ENCODE measurements around the gene YWHAB. TPM values are rescaled to one million over a fixed set of nuclear protein-coding genes. Genes with fewer than 3 reads are reported as not detected.

Gene YWHAB
- total and polyA plus RNA-seq, 4 experiments from 2014 or later: 245 to 616 (median 408) TPM

GRCh38 chr20:44956410-44956809, 70.9 kb downstream of the YWHAB start:
- POLR2A ChIA-PET (ENCODE audit: partially characterized antibody): interaction anchor here (1.3 to 7.9 kb wide), 2 partner anchors 10 to 22 kb away, joined by 3 to 78 read pairs; partner anchors contain the start of gene STK4
- Mint-ChIP-seq H3K4me3 (no peak overlapping the region), H3K36me3 (peaks cover 51 to 53% of the 10 kb centered on the region in 2 donors), H3K4me1 (peaks cover 41 to 51% (median 48%) of the 10 kb centered on the region in 4 donors), H3K27ac (peak overlapping the region in 2 of 7 donors; percentile 2 to 8), H3K27me3 (no peaks in the 10 kb centered on the region), H3K9me3 (no peaks in the 10 kb centered on the region)
- peaks cover 26% of the 10 kb centered on the region for H3K4me1 ChIP-seq (ENCODE audit: insufficient read depth, low read length)
- H3K36me3 ChIP-seq (ENCODE audit: insufficient read depth, low read length): peaks cover 44% of the 10 kb centered on the region
- H3K4me3 ChIP-seq (ENCODE audit: low read length in 2 of 2): no peak overlapping the region
- no peaks in the 10 kb centered on the region for H3K9me3 ChIP-seq (ENCODE audit: control insufficient read depth in 1 of 2, low read length in 2 of 2)
- no peak overlapping the region for H3K27ac ChIP-seq (ENCODE audit: low read depth, low read length)
- DNase-seq: no peak
- intact Hi-C loops (cut with micrococcal nuclease): loop anchor here (5.0 kb wide), 1 partner anchor 36 kb away; no protein-coding TSS in a partner anchor
- CTCF ChIA-PET (ENCODE audit: partially characterized antibody): interaction anchor here (1.7 to 2.3 kb wide), 2 partner anchors 10 to 140 kb away, joined by 3 to 5 read pairs; partner anchors contain the start of gene STK4
- H3K27me3 ChIP-seq (ENCODE audit: insufficient read depth, low read length): no peaks in the 10 kb centered on the region

Other genes with a start within 250 kb of the YWHAB start
- 10 to 100 TPM; 28.4 to 31.0 TPM for gene ADA, start 234.0 kb upstream of the YWHAB start, total RNA-seq
- 10 to 100 TPM; 48.6 to 64.3 TPM for gene ADA, start 234.0 kb upstream of the YWHAB start, polyA plus RNA-seq
- not detected for gene CCN5, start 170.3 kb upstream of the YWHAB start, total RNA-seq
- not detected for gene CCN5, start 170.3 kb upstream of the YWHAB start, polyA plus RNA-seq
- not detected for gene KCNK15, start 139.8 kb upstream of the YWHAB start, total RNA-seq
- gene KCNK15, start 139.8 kb upstream of the YWHAB start, polyA plus RNA-seq: not detected
- gene RIMS4, start 75.2 kb upstream of the YWHAB start, total RNA-seq: not detected
- gene RIMS4, start 75.2 kb upstream of the YWHAB start, polyA plus RNA-seq: not detected
- 10 to 100 TPM; 46.5 to 50.0 TPM for gene PABPC1L, start 24.4 kb downstream of the YWHAB start, total RNA-seq
- under 1 TPM in 1 of 2 donors, not detected in 1; 0.42 TPM for gene PABPC1L, start 24.4 kb downstream of the YWHAB start, polyA plus RNA-seq
- 1 to 10 TPM; 7.6 to 8.5 TPM for gene TOMM34, start 74.7 kb downstream of the YWHAB start, total RNA-seq
- 10 to 100 TPM; 18.7 to 23.4 TPM for gene TOMM34, start 74.7 kb downstream of the YWHAB start, polyA plus RNA-seq
- 100 to 1,000 TPM; 358 to 374 TPM for gene STK4, start 80.8 kb downstream of the YWHAB start, total RNA-seq
- 100 to 1,000 TPM; 151 to 266 TPM for gene STK4, start 80.8 kb downstream of the YWHAB start, polyA plus RNA-seq
- under 1 TPM in 1 of 2 experiments, not detected in 1; 0.09 TPM for gene KCNS1, start 215.4 kb downstream of the YWHAB start, total RNA-seq
- gene KCNS1, start 215.4 kb downstream of the YWHAB start, polyA plus RNA-seq: under 1 TPM in 1 of 2 donors, not detected in 1; 0.16 TPM
- not detected for gene WFDC5, start 229.5 kb downstream of the YWHAB start, total RNA-seq
- gene WFDC5, start 229.5 kb downstream of the YWHAB start, polyA plus RNA-seq: not detected
- not detected for gene WFDC12, start 238.8 kb downstream of the YWHAB start, total RNA-seq
- not detected for gene WFDC12, start 238.8 kb downstream of the YWHAB start, polyA plus RNA-seq